Retina (tissue), 1 donor: ENCODE data around the gene VCPKMT.

ENCODE experiments used
- DNase-seq: peaks from one replicate; pipeline ENCODE4 v3.0.0-alpha.2; 2016

Gene VCPKMT

GRCh38 chr14:50116181-50116956 is at the start of gene VCPKMT:
TSS of gene VCPKMT (minus strand) at chr14:50116572. CDS start at chr14:50116552, 20 bp downstream.
- DNase-seq, result peak; percentile 97

- no peak for DNase-seq
Observed at GRCh38 chr14:50156111-50156510, 39.7 kb upstream of the VCPKMT start.

DNA sequence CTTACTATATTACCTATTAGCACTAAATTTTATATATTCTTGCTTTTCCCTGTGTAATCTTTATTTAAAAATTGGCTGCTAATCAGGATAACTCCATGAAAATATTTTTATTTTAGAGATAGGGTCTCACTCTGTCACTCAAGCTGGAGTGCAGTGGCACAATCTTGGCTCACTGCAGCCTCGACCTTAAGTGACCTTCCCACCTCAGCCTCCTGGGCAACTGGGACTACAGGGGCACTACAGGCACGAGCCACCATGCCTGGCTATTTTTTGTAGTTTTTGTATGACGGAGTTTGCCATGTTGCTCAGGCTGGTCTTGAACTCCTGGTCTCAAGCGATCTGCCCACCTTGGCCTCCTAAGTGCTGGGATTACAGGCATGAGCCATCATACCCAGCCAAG is 32.4 kb upstream of the VCPKMT start:
- no peak for DNase-seq

GRCh38 chr14:50139192-50139591 is 22.8 kb upstream of the VCPKMT start:
- no peak for DNase-seq

GRCh38 chr14:50127802-50128201 is 11.4 kb upstream of the VCPKMT start:
- DNase-seq, result no peak

GRCh38 chr14:50123062-50123461 is 6.7 kb upstream of the VCPKMT start:
- no peak for DNase-seq

- no peak for DNase-seq
Observed at GRCh38 chr14:50122291-50122690, 5.9 kb upstream of the VCPKMT start.

GRCh38 chr14:50121486-50121885 is 5.1 kb upstream of the VCPKMT start:
- no peak for DNase-seq

DNA sequence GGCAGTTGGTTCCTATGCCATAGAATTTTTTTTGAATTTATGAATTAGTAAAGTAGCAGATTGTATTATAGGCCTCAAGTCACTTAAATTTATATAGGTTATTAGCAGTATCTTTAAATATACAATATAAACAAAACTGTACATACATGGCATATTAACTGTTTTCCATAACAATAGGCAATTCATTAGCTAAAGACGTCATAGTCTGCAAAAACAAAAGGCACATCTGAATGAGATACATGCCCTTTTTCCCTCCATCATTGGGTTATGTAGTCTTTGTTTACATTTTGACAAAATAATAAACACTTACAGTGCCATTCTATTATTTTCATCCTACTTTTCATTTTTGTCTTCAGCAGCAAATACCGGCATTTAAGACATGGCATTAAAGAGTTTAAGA is 1.1 kb upstream of the VCPKMT start:
- no peak for DNase-seq

DNA sequence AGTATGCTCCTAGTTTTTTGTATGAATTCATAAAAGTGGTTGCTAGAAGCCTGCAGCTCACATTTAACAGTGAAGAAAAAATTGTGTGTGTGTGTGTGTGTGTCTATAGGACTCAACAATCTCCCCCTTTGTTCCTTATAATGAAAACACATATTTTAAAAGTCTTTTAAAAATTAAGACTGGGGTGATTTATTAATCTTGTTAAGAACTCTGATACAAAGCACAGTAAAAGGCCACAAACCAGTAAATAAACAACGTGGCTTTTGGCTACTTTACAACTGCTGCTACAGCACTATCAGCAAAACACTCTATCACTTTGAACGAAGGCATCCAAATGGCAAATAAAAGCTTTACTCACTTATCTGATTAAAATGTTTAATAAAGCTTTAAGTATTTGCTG is 594 bp upstream of the VCPKMT start:
- no peak for DNase-seq

DNA sequence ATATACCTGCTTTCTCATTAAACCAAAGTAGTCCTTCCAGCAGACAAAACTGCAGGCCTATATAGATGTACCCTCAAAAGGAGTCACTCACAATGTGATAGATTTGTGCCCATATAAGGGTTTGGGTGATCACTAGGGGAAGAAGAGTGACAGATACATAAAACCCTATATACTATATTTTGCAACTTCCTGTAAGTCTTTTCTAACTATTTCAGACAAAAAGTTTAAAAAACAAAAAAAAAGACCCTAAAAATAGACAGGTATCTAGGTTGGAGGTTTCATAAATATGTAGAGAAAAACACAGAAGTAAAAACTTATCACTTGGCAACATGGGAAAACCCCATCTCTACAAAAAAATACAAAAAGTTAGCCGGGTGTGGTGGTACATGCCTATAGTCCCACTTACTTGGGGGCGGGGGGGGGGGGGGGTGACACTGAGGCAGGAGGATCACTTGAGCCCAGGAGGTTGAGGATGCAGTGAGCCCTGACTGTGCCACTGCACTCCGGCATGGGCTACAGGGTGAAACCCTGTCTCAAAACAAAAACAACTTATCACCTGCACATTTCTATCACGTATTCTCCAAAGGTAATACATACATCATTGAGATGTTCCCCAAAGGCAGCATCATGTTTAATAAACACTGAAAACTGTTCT is 2.9 kb downstream of the VCPKMT start:
- DNase-seq, result no peak

DNA sequence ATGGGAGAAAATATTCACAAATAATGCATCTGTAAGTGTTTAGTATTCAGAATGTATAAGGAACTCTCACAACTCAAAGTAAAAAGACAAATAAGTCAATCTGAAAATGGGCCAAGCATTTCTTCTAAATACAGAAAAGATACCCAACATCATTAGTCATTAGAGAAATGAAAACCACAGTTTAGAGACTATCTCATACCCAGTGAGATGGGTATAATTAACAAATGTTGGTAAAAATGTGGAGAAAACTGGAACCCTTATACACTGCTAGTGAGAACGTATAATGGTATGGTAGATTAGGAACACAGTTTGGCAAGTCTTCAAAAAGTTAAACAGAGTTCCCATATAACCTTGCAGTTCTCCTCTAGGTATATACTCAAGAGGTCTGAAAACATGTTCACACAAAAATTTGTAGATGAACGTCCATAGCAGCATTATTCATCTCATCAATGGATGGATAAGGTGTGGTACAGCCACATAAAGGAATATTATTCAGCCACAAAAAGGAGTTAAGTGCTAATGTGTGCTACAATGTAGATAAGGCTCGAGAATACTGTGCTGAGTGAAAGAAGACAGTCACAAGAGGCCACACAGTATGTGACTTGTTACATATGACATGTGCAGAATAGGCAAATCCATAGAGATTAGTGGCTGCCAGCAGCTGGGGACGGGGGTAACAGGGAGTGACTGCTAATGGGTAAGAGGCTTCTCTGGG is 5.9 kb downstream of the VCPKMT start:
- no peak for DNase-seq

DNA sequence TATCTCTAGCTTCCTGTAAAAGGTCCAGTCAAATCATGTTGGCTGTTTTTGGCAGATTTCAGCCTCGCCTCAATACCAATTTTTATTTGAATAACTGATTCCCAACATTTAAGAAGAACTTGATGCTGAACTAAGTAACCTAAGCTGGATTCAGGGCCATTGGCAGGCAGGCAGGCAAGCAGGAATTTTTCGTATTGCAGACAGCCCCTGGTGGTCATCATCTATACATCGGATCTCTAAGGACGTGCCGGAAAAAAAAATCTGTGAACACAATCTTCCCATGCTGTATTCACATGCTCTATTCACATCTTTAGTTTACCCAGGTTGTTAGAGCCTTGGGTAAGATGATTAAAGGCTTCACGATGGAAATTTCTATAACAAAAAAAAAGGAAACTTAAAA is 7.0 kb downstream of the VCPKMT start:
- no peak for DNase-seq

DNA sequence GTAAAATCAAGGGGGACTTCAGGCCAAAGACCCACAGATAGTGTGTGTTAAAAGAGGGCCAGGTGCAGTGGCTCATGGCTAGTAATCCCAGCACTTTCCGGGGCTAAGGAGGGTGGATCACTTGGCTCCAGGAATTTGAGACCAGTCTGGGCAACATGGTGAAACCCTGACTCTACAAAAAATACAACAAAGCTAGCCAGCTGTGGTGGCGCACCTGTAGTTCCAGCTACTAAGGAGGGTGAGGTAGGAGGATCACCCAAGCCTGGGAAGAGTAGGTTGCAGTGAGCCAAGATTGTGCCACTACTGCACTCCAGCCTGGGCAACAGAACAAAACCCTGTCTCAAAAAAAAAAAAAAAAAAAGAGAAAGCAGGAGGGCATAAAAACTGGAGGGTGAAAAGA is 8.5 kb downstream of the VCPKMT start:
- no peak for DNase-seq

- no peak for DNase-seq
Observed at GRCh38 chr14:50106178-50106577, 10.2 kb downstream of the VCPKMT start.

GRCh38 chr14:50103558-50103957 is 12.8 kb downstream of the VCPKMT start:
- no peak for DNase-seq

DNA sequence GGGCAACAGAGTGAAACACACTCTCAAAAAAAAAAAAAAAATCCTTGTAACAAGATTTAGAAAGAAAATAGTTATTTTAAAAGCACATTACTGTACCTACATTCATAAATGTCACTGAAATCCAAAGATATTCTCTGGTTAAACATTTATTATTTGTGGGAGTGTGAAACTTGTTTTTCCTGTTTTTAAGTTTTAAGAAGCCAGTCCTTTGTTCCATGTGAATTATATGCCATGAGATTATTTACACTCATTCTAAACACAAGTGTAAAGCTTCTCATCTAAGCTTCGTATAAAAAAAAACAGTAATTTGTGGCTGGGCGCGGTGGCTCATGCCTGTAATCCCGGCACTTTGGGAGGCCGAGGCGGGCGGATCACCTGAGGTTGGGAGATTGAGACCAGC is 15.0 kb downstream of the VCPKMT start:
- DNase-seq, result no peak

- no peak for DNase-seq
Observed at GRCh38 chr14:50100805-50101204, 15.6 kb downstream of the VCPKMT start.

DNA sequence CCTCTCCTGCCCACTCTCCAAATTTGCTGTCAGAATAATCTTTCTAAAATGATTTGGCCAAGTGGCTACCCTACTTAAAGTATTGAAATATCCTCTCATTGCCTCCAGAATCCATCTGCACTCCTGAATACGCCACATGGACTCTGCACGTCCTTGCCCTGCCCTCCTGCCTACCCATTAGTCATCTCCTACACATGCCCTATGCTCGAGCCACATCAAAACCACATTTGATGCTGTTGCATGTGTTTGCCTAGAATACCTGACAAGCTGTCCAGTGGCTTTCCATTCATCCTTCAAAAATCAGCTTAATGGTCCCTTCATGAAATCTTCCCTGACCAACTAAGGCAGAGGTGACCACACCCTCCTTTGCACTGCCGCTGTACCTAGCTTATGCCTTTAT is 17.0 kb downstream of the VCPKMT start:
- no peak for DNase-seq

GRCh38 chr14:50095895-50096294 is 20.5 kb downstream of the VCPKMT start:
- no peak for DNase-seq

DNA sequence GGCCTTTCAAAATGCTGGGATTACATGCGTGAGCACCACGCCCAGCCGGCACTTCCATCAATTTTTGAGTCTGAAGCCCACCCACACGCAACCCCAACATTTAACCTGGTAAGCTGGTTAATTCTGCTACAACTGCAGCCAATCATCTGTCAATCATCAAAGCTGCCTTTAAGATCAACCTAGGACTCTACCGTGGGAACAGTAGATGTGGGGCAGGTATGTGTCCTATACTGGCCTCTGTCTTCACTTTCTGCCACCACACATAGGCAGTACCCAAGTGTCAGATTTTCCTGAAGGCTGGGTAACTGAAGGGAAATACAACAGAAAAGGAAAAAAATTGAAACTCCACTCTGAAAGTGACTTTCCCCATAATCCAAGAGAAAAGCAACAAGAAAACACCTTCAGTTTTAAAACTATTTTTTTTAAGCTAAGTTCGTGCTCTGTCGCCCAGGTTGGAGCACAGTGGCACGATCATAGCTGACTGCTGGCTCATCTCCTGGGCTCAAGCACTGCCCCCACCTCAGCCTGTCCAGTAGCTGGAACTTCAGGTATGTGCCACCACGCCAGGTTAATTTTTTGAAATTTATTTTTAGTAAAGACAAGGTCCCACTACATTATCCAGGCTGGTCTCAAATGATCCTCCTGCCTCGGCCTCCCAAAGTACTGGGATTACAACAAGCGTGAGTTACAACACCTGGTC is 22.2 kb downstream of the VCPKMT start:
- DNase-seq, result no peak

DNA sequence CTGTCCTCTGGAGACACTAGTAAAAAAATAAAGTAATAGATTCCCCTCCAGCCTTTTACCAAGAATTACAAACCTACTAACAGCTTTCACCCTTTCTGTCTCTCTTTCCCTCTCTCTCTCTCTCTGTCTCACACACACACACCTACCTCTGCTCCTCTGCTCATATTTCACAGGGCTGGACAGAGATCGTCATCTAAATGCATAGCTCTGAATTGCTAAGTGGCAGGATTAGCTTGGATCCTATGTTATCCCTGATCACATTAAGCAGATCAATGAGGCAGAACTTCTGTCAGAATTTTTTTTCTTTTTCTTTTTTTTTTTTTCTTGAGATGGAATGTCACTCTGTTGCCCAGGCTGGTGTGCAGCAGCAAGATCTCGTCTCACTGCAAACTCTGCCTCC is 22.9 kb downstream of the VCPKMT start:
- DNase-seq, result no peak

GRCh38 chr14:50092006-50092555 is 24.3 kb downstream of the VCPKMT start:
- no peak for DNase-seq
